IMR-90 (cell line): Measurements from ENCODE around the gene SURF4.
"Not testable (repeated sequence)": the region's sequence is repeated elsewhere in the genome, so short reads cannot be mapped to it uniquely, and the experiment has no call there.

Experiments
- BHLHE40 ChIP-seq: fragments of 150-350 bp; IDR thresholded peaks from 2 replicates; pipeline ENCODE4 v1.6.1; 2016; ENCODE audit warnings: mild to moderate bottlenecking, low read depth, low read length
- MAFK ChIP-seq: IDR thresholded peaks from 2 replicates; pipeline ENCODE4 v1.6.1; 2012; ENCODE audit warnings: low read depth, low read length, improper control_type of control experiment
- SMC3 ChIP-seq: fragments of 150-350 bp; IDR thresholded peaks from 2 replicates; pipeline ENCODE4 v1.6.1; 2016; ENCODE audit warnings: low read depth, mild to moderate bottlenecking, antibody characterized with exemption, low read length, moderate library complexity
- TF ChIP-seq, protein P1 (sequence below): conservative IDR thresholded peaks from 2 replicates; pipeline ENCODE4 v1.5.1; 2012; ENCODE audit warnings: mild to moderate bottlenecking, low read depth, low read length, improper control_type of control experiment

GRCh38 chr9:133391449-133391848 lies 15.6 kb upstream of the SURF4 start:
- TF ChIP-seq, protein P1, sequence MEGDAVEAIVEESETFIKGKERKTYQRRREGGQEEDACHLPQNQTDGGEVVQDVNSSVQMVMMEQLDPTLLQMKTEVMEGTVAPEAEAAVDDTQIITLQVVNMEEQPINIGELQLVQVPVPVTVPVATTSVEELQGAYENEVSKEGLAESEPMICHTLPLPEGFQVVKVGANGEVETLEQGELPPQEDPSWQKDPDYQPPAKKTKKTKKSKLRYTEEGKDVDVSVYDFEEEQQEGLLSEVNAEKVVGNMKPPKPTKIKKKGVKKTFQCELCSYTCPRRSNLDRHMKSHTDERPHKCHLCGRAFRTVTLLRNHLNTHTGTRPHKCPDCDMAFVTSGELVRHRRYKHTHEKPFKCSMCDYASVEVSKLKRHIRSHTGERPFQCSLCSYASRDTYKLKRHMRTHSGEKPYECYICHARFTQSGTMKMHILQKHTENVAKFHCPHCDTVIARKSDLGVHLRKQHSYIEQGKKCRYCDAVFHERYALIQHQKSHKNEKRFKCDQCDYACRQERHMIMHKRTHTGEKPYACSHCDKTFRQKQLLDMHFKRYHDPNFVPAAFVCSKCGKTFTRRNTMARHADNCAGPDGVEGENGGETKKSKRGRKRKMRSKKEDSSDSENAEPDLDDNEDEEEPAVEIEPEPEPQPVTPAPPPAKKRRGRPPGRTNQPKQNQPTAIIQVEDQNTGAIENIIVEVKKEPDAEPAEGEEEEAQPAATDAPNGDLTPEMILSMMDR, result not testable (repeated sequence)
- TF ChIP-seq BHLHE40, MAFK, SMC3: not testable (repeated sequence)
